ENCODE measurements around the gene NPIPB13. TPM values are rescaled to one million over a fixed set of nuclear protein-coding genes. Genes with fewer than 3 reads are reported as not detected.
"Not testable (repeated sequence)": the region's sequence is repeated elsewhere in the genome, so short reads cannot be mapped to it uniquely, and the experiment has no call there.

The NPIPB13 gene
- 10 to 100 TPM; 10.2 to 12.0 TPM for total RNA-seq
- polyA plus RNA-seq: 1.2 TPM

GRCh38 chr16:30248379-30248778 lies at the start of gene NPIPB13:
TSS of gene NPIPB13 (minus strand) at chr16:30248479. CDS start at chr16:30245573, 2,906 bp downstream.
- H3K4me1 ChIP-seq (ENCODE audit: insufficient read depth, low read length); H3K27me3 Mint-ChIP-seq; H3K36me3 Mint-ChIP-seq; H3K27ac Mint-ChIP-seq; H3K4me3 ChIP-seq (ENCODE audit: low read length); DNase-seq; H3K9me3 ChIP-seq (ENCODE audit: low read length); H3K4me3 Mint-ChIP-seq; POLR2A ChIA-PET; H3K27ac ChIP-seq (ENCODE audit: low read depth, low read length); H3K9me3 Mint-ChIP-seq; H3K27me3 ChIP-seq (ENCODE audit: insufficient read depth, low read length, poor library complexity, severe bottlenecking); CTCF ChIA-PET; H3K36me3 ChIP-seq (ENCODE audit: insufficient read depth, low read length); H3K4me1 Mint-ChIP-seq: not testable (repeated sequence)

GRCh38 chr16:30282357-30282756 lies 34.1 kb upstream of the NPIPB13 start:
- H3K27me3 ChIP-seq (ENCODE audit: insufficient read depth, low read length, poor library complexity, severe bottlenecking); POLR2A ChIA-PET; H3K36me3 ChIP-seq (ENCODE audit: insufficient read depth, low read length); H3K9me3 Mint-ChIP-seq; H3K9me3 ChIP-seq (ENCODE audit: low read length); H3K4me1 Mint-ChIP-seq; DNase-seq; H3K27ac ChIP-seq (ENCODE audit: low read depth, low read length); H3K4me3 Mint-ChIP-seq; H3K36me3 Mint-ChIP-seq; H3K27ac Mint-ChIP-seq; H3K4me1 ChIP-seq (ENCODE audit: insufficient read depth, low read length); H3K4me3 ChIP-seq (ENCODE audit: low read length); CTCF ChIA-PET; H3K27me3 Mint-ChIP-seq: not testable (repeated sequence)

- H3K4me1 ChIP-seq (ENCODE audit: insufficient read depth, low read length); CTCF ChIA-PET; H3K27me3 ChIP-seq (ENCODE audit: insufficient read depth, low read length, poor library complexity, severe bottlenecking); H3K36me3 ChIP-seq (ENCODE audit: insufficient read depth, low read length); H3K27me3 Mint-ChIP-seq; H3K27ac Mint-ChIP-seq; H3K9me3 Mint-ChIP-seq; H3K4me3 Mint-ChIP-seq; H3K36me3 Mint-ChIP-seq; POLR2A ChIA-PET; H3K4me1 Mint-ChIP-seq; H3K9me3 ChIP-seq (ENCODE audit: low read length); H3K27ac ChIP-seq (ENCODE audit: low read depth, low read length); H3K4me3 ChIP-seq (ENCODE audit: low read length): not testable (repeated sequence)
- DNase-seq: peak in 1 of 5 donors; percentile 16
Observed at GRCh38 chr16:30278523-30278922, 30.2 kb upstream of the NPIPB13 start.

- H3K4me3 Mint-ChIP-seq; H3K27me3 ChIP-seq (ENCODE audit: insufficient read depth, low read length, poor library complexity, severe bottlenecking); H3K4me1 Mint-ChIP-seq; H3K27ac ChIP-seq (ENCODE audit: low read depth, low read length); H3K9me3 Mint-ChIP-seq; CTCF ChIA-PET; H3K4me1 ChIP-seq (ENCODE audit: insufficient read depth, low read length); H3K9me3 ChIP-seq (ENCODE audit: low read length); H3K36me3 Mint-ChIP-seq; POLR2A ChIA-PET; H3K4me3 ChIP-seq (ENCODE audit: low read length); H3K27me3 Mint-ChIP-seq; H3K36me3 ChIP-seq (ENCODE audit: insufficient read depth, low read length); H3K27ac Mint-ChIP-seq: not testable (repeated sequence)
- DNase-seq: peak in 1 of 5 donors; percentile 0
Observed at GRCh38 chr16:30217082-30217481, 31.2 kb downstream of the NPIPB13 start.

GRCh38 chr16:30211414-30211813 lies 36.9 kb downstream of the NPIPB13 start:
- CTCF ChIA-PET; DNase-seq; H3K36me3 Mint-ChIP-seq; H3K36me3 ChIP-seq (ENCODE audit: insufficient read depth, low read length); H3K4me3 Mint-ChIP-seq; POLR2A ChIA-PET; H3K4me1 Mint-ChIP-seq; H3K4me3 ChIP-seq (ENCODE audit: low read length); H3K9me3 ChIP-seq (ENCODE audit: low read length); H3K27ac Mint-ChIP-seq; H3K27me3 Mint-ChIP-seq; H3K4me1 ChIP-seq (ENCODE audit: insufficient read depth, low read length); H3K27me3 ChIP-seq (ENCODE audit: insufficient read depth, low read length, poor library complexity, severe bottlenecking); H3K27ac ChIP-seq (ENCODE audit: low read depth, low read length); H3K9me3 Mint-ChIP-seq: not testable (repeated sequence)

GRCh38 chr16:30209032-30209431 lies 39.2 kb downstream of the NPIPB13 start:
- POLR2A ChIA-PET: not testable (repeated sequence)

GRCh38 chr16:30207063-30207704 lies 41.1 kb downstream of the NPIPB13 start:
- H3K4me3 Mint-ChIP-seq: peak overlapping the region in 1 of 7 donors; percentile 13
- POLR2A ChIA-PET; H3K9me3 Mint-ChIP-seq; H3K4me3 ChIP-seq (ENCODE audit: low read length); H3K36me3 Mint-ChIP-seq; H3K27ac ChIP-seq (ENCODE audit: low read depth, low read length); H3K4me1 ChIP-seq (ENCODE audit: insufficient read depth, low read length); H3K27me3 Mint-ChIP-seq; H3K9me3 ChIP-seq (ENCODE audit: low read length); H3K27me3 ChIP-seq (ENCODE audit: insufficient read depth, low read length, poor library complexity, severe bottlenecking); H3K4me1 Mint-ChIP-seq; H3K36me3 ChIP-seq (ENCODE audit: insufficient read depth, low read length); CTCF ChIA-PET: not testable (repeated sequence)
- H3K27ac Mint-ChIP-seq: peak overlapping the region in 1 of 8 donors; percentile 38
- DNase-seq: peak in 1 of 5 donors; percentile 4

More at GRCh38 chr16:30209032-30209431, 39.2 kb downstream of the NPIPB13 start:
- H3K9me3 Mint-ChIP-seq; H3K27me3 Mint-ChIP-seq; H3K9me3 ChIP-seq (ENCODE audit: low read length); H3K36me3 Mint-ChIP-seq; H3K27me3 ChIP-seq (ENCODE audit: insufficient read depth, low read length, poor library complexity, severe bottlenecking); H3K4me3 Mint-ChIP-seq; H3K4me1 ChIP-seq (ENCODE audit: insufficient read depth, low read length); H3K36me3 ChIP-seq (ENCODE audit: insufficient read depth, low read length); H3K4me3 ChIP-seq (ENCODE audit: low read length); H3K4me1 Mint-ChIP-seq; H3K27ac ChIP-seq (ENCODE audit: low read depth, low read length); H3K27ac Mint-ChIP-seq; CTCF ChIA-PET: not testable (repeated sequence)
- peak in 3 of 5 donors; percentile 5 to 44 (median 11) for DNase-seq

GRCh38 chr16:30206252-30206651 lies 42.0 kb downstream of the NPIPB13 start:
- H3K36me3 ChIP-seq (ENCODE audit: insufficient read depth, low read length); POLR2A ChIA-PET; H3K27ac Mint-ChIP-seq; DNase-seq; H3K27me3 ChIP-seq (ENCODE audit: insufficient read depth, low read length, poor library complexity, severe bottlenecking); H3K9me3 ChIP-seq (ENCODE audit: low read length); H3K9me3 Mint-ChIP-seq; H3K27me3 Mint-ChIP-seq; H3K36me3 Mint-ChIP-seq; H3K4me1 Mint-ChIP-seq; H3K4me3 Mint-ChIP-seq; H3K4me3 ChIP-seq (ENCODE audit: low read length); CTCF ChIA-PET; H3K27ac ChIP-seq (ENCODE audit: low read depth, low read length); H3K4me1 ChIP-seq (ENCODE audit: insufficient read depth, low read length): not testable (repeated sequence)

- H3K27ac ChIP-seq (ENCODE audit: low read depth, low read length); H3K27me3 ChIP-seq (ENCODE audit: insufficient read depth, low read length, poor library complexity, severe bottlenecking); POLR2A ChIA-PET; H3K4me1 Mint-ChIP-seq; H3K27me3 Mint-ChIP-seq; H3K4me3 Mint-ChIP-seq; H3K36me3 Mint-ChIP-seq; H3K4me3 ChIP-seq (ENCODE audit: low read length); CTCF ChIA-PET; H3K9me3 ChIP-seq (ENCODE audit: low read length); H3K9me3 Mint-ChIP-seq; H3K27ac Mint-ChIP-seq; H3K36me3 ChIP-seq (ENCODE audit: insufficient read depth, low read length); H3K4me1 ChIP-seq (ENCODE audit: insufficient read depth, low read length): not testable (repeated sequence)
- peak in 2 of 5 donors; percentile 3 to 23 for DNase-seq
Observed at GRCh38 chr16:30205541-30206236, 42.6 kb downstream of the NPIPB13 start.

All from CD8-positive, alpha-beta memory T cell (primary cell).